DMS153 (cell line): ENCODE measurements around the gene PTTG1.

Experiments used
- DNase-seq: peaks from one replicate; lab custom pipeline; 2025; lab: John Stamatoyannopoulos, UW

PTTG1 gene

DNA sequence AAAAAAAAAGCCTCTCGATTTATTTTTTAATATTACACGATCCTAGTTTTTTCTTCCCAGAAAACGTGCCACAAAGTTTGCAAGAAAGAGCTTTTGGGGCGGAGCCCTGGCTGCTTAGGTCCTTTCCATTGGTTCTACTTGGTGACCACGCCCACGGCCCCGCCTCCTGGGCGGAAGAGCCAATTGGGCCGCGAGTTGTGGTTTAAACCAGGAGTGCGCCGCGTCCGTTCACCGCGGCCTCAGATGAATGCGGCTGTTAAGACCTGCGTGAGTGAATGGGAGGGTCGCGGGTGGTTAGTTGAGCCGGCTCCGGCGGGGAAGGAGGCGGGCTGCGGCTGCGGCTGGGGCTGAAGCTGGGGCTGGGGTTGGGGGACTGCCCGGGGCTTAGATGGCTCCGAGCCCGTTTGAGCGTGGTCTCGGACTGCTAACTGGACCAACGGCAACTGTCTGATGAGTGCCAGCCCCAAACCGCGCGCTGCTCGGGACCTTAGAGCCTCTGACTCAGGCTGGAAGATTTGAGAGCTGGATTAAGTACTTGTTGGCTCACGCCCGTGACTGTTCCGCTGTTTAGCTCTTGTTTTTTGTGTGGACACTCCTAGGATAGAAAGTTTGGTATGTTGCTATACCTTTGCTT is at the start of gene PTTG1:
Gene PTTG1 (plus strand): TSS at position 231 of the 634 bp plus-strand sequence. CDS start 458 bp downstream, outside the sequence.
- DNase-seq: peak; percentile 82

DNA sequence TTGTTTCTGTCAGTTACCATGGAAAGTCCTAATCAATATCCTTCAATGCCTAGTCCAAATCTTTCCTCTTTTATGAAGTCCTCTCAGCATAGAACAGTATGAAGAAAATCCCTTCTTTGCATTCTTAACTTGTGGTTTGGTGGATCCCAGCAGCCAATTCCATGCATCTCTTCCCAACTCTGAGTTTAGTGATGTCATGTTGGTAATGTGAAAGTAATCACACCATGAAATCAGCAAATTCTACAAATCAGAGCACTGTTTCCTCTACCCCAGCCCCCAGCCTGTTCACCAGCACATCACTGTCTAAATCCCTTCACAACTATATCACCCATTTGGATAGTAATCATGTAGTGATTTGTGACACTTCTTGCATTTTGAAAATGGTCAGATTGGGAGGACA is 46.5 kb upstream of the PTTG1 start:
- DNase-seq: no peak

DNA sequence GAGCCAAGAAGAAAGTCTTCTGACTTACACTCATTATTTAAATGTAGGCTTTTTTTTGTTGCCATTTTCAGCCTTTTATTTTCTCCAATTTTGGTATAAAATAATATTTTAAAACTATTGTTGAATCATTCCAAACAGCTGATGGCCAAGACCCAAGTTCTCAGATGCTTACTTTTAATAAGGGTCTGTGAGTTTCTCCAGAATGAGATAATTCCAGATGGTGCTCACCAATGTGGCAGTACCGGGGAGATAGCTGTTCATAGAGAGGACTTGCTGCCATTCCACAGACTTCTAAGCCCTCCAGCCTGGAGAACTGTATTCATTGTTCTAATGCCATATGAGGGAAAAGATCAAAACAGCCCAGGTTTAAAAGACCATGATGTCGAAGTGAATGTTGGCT is 46.0 kb upstream of the PTTG1 start:
- no peak for DNase-seq

DNA sequence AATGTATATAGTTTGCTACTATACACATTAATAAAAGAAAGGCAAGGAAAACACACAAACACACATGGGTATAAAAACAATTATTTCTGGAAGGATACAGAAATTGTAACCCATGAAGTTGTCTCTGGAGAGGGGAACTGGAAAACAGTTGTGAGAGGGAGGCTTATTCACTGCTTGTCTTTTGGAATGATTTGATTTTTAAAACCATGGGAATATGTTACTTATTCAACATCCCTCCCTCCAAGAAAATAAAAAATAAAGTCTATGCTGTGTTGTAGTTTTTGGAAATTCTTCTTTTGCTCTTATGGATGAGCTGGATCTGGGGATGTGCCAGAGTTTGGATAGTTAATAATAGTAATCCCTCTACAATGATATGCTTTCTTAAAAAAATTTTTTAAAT is 45.2 kb upstream of the PTTG1 start:
- DNase-seq: no peak

DNA sequence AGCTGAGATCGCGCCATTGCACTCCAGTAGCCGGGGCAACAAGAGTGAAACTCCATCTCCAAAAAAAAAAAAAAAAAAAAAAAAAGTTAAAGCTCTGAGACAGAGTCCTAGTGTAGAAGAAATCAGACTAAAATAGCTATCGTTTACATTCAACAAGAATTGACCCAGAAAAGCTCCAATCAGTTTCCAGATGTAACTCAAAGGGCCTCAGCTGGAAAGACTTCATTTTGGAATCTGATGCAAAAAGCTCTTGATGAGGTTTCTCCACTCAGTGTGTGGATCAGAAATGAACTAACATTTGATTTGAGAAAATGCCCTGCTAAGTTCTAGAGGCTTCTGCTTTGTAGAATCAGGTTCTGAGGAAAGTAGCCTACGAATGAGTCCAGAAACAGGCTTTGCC is 44.0 kb upstream of the PTTG1 start:
- DNase-seq: no peak

DNA sequence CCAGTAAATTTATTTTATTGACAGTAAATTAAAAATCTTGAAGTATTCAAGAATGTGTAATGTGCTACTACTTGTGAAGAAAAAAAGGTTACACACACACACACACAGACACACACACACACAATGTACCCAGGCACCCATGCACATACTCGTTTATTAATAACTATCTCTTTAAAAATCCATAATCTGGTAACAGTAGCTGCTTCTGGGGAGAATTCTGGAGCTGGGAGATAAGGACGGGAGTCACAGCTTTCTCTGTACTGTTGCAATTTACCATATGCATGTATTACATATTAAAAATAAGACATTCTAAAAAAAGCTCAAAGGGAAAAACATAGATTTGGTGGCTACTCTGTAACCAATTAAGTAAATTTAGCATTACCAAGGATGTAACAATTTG is 43.3 kb upstream of the PTTG1 start:
- DNase-seq: no peak

DNA sequence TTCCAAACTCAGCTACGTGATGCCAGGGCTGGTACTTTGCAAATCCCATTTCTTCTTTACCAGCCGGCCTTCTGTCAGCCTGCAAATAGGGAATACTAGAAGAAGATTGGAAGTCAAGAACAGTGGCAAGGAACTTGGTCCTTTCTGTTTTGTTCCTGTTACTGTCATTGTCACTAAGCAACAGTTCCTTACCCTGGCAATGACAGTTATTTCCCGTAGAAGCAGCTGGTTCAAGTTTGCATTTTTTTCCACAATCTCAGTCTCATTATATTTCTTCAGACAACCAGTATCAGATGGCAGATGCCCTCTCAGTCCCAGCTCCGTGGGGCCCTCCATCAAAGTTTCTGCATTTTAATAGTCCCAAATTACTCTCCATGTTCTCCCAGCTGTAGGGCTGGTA is 42.1 kb upstream of the PTTG1 start:
- no peak for DNase-seq

DNA sequence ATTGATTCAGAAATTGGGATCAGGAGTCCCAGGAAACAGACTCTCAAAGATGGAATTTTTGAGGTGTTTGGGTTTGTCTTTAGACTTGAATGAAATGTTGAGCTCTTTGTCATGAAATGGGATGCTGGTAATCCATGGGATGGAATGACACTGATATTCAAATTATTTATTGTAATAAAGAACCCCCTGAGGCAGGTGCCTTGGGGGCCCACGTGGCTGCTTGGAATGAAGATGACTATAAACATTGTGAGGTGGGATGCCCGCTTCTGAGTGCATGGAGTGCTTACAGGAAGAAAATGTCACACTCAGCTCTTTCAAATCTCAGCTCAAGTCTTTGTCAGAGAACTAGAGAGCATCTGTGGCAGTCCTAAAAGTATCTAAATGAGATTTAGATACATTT is 41.6 kb upstream of the PTTG1 start:
- no peak for DNase-seq

DNA sequence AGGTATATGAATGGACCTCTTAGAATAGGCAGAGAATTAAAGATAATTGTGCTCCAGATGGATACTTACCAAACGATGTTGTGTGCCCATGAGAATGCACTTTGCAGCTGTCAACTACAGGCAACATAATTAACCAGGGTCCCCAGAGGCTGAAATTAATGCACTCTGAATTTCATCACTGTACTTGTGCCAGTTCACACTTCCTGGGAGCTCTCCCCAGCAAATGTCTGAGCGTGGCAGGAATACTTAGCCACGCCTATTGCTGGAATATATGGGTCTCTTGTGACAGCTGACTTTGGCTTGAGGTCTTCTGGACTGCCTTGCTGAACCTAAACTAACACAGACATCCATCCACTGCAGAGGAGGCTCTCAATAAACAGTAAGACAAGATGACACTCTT is 39.3 kb upstream of the PTTG1 start:
- DNase-seq: no peak

DNA sequence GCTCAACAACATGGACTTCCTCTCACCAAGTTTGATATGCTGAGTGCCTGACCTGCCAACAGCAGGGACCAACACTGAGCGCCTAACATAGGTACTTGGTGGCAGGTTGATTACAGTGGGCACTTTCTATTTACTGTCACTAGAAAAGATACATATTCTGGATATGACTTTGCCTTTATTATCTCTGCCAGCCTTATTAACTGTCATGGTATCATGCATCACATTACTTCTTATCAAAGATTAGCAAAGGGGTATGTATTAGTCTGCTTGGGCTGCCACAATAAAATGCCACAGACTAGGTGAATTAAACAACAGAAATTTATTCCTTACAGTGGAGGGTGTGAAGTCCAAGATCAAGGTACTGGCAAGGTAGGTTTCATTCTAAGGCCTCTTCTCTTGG is 37.0 kb upstream of the PTTG1 start:
- no peak for DNase-seq

DNA sequence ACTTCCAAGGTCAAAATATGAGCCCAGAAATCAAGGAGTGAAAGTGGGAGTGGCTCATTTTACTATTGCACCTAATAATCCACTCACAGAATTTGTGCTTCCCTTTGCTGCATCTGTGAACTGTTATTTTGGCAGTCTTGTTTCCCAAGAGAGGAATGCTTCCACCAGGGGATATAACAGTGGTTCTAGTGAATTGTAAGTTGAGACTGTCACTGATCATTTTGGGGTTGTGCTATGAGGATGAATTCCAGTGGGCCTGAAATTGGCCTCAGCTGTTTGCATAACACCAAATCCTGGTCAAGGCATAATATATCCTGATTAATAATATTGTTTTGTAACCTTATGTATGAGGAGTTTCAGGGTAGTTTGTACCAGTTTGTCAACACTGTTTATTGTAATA is 36.2 kb upstream of the PTTG1 start:
- DNase-seq: no peak

DNA sequence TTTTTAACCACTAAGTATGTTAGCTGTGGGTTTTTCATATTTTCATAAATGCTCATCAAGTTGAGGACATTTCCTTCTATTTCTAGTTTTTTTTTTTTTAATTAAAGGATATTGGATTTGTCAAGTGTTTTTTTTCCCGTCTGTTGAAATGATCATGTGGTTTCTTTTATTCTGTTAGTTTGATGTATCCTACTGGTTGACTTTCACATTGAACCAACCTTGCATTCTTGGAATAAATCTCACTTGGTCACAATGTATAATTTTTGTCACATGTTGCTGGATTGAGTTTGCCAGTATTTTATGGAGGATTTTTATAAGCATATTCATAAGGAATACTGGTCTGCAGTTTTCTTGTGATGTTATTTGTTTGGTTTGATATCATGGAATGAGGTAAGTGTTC is 34.2 kb upstream of the PTTG1 start:
- no peak for DNase-seq

DNA sequence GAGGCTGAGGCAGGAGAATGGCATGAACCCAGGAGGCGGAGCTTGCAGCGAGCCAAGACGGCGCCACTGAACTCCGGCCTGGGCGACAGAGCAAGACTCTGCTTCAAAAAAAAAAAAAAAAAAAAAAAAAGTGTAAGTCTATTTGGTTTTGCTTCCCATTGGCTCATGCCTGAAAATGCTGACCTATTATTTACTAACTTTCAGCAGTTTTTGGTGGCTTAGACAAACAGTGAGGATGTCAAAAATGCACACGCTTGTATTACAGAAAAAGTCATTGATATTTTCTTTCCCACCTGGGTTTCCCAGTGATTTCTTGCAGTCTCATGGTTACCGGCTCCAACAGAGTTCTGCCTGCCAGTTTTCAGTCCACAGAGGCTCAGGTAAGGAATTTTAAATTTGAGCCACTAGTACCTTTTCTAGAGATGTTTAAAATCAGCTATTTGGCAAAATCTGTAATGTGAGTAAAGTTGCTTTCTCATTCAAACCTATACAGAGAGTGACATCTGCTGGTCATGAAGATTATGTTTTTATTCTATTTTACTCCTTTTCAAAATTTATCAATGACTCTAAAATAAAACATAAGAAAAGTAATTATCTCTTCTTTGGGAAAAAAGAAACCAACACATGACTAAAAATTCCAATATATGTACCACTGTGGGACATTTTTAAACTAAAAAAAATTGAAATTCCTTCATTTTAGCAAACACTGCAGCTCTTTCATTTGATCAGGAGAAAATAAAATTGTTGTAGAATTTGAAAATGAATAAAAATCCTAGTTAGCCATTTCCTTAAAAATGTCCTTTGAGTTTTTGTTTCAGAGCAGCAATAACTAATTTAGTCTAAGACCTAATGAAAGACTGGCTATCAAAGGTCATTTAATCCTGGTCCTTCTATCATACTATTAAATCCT is 30.6 kb upstream of the PTTG1 start:
- no peak for DNase-seq

DNA sequence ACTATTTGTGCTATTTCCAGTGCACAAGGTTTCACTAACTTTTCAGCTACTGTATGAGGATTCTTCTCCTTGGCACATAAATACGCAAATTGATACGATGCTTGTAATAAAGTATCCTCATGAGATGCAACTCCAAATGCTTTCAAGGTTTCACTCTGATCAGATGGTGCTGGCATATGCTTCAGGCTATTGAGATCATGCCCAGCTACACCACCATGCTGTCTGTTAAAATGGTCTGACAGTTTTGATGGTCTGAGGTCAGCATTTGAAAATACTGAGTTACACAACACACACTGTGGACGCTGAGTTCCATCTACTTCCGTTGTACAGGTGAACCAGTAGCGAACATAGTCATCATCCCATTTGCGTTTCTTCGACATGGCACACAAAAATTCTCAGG is 26.5 kb upstream of the PTTG1 start:
- no peak for DNase-seq

DNA sequence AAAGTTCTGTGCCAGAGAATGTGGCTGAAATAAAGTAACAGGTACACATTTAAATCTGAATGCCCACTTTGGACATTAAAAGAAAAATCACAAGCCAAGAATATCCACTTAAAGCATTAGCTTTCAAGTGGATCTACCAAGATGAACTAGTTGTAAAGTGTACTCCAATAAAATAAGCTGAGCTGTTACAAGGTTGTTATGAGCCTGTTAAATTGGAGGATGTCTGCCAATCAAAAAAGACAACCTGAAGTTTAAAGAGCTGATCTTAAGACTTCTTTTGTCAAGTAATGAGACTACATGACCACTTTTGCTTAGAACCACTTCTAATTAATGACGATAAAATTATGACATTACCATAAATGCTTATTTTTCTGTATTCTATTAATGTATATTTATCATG is 24.2 kb upstream of the PTTG1 start:
- DNase-seq: no peak

DNA sequence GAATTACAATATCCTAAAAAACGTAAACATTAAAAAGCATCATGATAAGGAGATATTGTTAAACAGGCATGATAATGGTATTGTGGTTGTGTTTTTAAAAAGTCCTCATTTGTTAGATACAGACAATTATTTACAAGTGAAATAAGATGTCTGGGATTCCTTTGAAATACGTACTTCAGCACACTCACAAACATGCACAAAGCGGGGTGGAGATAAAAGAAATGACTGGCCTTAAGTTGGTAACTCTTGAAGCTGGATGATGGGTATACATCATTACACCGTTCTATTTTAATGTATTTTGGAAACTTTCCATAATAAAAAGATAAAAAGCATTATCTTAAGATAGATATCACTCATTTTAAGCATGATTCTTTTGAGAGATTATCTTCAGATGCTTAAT is 22.8 kb upstream of the PTTG1 start:
- no peak for DNase-seq

DNA sequence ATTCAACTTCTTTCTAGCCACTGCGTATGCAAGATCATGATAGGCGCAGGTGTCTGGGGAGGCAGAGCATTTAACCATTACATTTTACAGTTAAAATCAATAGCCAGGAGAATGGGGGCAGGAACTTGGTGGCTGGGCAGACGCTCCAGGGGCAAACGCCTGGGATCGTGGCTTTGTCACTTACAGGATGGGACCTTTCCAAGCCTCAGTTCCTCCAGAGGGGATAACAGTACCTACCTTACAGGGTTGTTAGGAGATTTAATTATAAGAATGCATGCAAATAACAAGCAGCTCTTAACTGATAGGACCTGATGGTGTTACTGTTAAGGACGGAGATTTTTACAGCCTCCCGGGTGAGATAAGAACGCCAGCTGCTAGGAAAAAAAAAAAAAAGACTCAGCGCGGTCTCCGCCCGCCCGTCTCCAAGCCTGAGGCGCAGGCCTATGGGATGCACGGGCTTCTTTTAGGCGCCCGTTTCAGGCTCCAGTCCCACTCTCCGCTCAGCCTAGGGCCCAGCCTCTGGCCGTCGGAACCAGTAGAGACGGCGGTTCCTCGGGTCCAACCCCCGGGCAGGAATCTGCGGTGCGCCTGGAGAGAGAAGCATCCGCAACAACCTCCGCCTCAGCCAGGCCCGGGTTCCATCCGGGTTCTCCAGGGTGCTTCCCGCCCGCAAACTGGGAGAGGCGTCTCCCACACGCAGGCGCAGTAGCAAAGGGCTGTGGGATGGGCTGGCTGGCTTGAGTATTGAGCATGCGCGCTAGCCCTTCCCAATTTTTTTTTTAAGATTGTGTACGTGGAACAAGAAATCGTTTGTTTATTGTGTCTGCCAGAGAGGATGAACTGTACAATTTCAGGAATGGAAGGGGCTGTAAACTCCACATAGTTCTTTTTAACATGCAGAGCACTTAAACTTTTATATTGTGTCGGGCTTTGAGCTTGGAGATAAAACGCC is 22.0 kb upstream of the PTTG1 start, which contains the start of gene FAM200C:
Gene FAM200C (minus strand): TSS at position 653 of the 952 bp plus-strand sequence. CDS start 4,564 bp downstream, outside the sequence.
- peak; percentile 61 for DNase-seq

DNA sequence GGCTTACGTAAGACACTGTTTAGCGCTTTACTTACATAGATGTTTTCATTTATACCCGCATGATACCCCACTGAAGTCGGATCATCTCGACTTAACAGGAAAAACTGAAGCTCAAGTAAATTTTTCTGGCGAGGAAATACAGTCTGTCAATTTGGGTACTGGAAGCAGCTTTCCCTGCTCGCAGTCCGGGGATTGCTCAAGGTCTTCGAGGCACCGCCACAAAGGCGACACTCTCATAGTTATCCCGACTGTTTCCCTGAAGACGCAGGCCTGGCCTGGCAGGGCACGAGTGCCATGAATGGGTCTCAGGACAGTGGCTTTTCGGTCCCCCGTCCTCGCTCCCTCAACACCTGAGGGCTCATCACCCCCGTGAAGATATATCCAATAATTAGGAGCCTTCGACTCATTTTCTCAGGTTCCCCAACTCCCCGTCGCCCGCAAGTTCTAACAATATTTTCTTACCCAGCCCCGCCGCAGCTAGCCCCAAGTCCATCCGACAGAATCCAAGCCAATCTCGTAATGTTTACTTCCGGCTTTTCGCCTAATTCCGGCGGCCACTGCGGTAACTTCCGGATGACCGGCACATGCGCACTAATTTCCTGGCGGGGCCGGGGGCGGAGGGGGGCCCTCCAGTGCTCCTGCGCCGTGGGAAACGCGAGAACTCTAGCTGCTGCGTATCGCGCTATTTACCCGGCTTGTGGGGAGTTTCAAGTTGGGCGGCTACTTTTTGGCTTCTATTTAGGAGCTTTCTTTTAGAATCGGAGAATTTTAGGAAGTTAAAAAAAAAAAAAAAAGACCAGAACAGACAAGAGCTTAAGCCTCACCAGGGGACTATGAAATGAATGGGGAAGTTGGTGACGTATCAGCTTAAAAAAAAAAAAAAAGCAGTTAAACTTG is 2.8 kb upstream of the PTTG1 start, which contains the start of gene SLU7:
Gene SLU7 (minus strand): TSS at position 521 of the 897 bp plus-strand sequence. CDS start 3,787 bp downstream, outside the sequence.
- DNase-seq: peak; percentile 71

DNA sequence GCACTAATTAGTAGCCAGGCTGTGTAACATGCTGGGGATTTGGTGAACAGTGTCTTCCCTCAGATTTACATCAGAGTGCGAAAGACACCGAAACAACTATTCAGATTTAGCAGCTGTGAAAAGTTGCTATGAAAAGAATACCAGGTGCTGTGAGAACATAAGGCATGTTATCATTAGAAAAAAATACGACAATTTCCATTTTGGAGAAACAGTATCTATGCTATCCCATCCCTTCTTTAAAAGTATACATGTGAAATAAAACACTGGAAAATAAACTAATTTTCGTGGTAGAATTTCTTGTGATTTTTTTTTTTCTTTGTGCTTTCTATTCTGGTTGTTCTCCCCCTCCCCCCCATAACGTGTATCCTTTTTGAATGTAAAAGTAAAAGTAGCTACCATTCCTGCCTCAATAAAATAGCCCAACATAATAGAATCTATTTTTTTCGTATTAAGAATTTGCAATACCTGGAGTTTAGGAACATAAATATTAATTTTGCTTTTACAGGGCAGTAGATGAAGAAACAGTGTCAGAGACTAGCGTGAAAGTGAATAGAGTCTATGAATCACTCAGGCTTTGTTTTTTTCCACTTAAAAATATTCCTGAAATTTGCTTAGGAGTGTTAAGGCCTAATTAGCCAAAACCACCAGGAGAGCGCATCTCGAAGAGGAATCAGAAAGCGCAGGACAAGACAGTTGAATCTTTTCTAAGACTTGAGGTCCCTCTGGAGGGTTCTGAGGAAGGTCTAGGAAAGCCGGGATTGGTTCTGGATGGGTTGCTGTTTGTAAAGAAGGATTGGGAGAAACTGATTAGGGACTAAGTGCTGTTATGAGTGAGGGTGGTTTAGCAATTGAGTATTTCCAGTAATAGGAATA is 2.0 kb upstream of the PTTG1 start:
- no peak for DNase-seq

DNA sequence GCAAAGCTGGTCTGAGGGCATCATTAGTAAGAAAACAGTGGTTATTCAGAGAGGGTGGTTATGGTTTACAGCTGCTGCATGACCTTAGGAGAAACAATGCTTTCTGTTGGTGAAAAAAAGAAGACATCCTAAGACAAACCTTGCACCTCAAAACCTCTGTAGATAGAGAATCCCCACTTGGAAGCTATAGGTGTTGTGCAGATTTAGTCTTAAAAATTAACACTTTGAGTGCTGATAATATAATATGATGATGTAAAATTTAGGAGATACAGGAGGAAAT is 1.4 kb upstream of the PTTG1 start:
- no peak for DNase-seq
